WTC11 (cell line): ENCODE data around the gene PITX1. TPM values are rescaled to one million over a fixed set of nuclear protein-coding genes. Genes with fewer than 3 reads are reported as not detected.

Experiments
- CBFB ChIP-seq: sonication (generic); formaldehyde crosslinking; IDR thresholded peaks from 2 replicates; pipeline ENCODE4 v1.8.1; 2022; ENCODE audit warnings: mild to moderate bottlenecking, low read depth, missing genetic modification reagents
- ELF4 ChIP-seq: sonication (generic); formaldehyde crosslinking; IDR thresholded peaks from 2 replicates; pipeline ENCODE4 v1.8.1; 2022; ENCODE audit warnings: low read depth, mild to moderate bottlenecking, moderate library complexity, missing genetic modification reagents
- ETV6 ChIP-seq: sonication (generic); formaldehyde crosslinking; IDR thresholded peaks from 2 replicates; pipeline ENCODE4 v1.8.1; 2022; ENCODE audit warnings: mild to moderate bottlenecking, missing genetic modification reagents
- FOXJ3 ChIP-seq: sonication (generic); formaldehyde crosslinking; IDR thresholded peaks from 2 replicates; pipeline ENCODE4 v1.9.0; 2021; ENCODE audit warnings: missing genetic modification reagents, mild to moderate bottlenecking, borderline replicate concordance
- FOXK1 ChIP-seq: sonication (generic); formaldehyde crosslinking; IDR thresholded peaks from 2 replicates; pipeline ENCODE4 v1.8.0; 2022; ENCODE audit warnings: mild to moderate bottlenecking, moderate library complexity, missing genetic modification reagents
- GABPB1 ChIP-seq: sonication (generic); formaldehyde crosslinking; IDR thresholded peaks from 2 replicates; pipeline ENCODE4 v1.8.1; 2023; ENCODE audit warnings: mild to moderate bottlenecking, missing genetic modification reagents
- GTF2I ChIP-seq: fragments of 250-450 bp; sonication (Bioruptor Pico); conservative IDR thresholded peaks from 2 replicates; pipeline ENCODE4 v1.4.0; 2021; ENCODE audit warnings: mild to moderate bottlenecking
- HMGA2 ChIP-seq: fragments of 250-450 bp; sonication (Bioruptor Pico); IDR thresholded peaks from 2 replicates; pipeline ENCODE4 v1.4.0; 2021; ENCODE audit warnings: mild to moderate bottlenecking, moderate library complexity
- KAT7 ChIP-seq: sonication (generic); formaldehyde crosslinking; IDR thresholded peaks from 2 replicates; pipeline ENCODE4 v1.8.1; 2023; ENCODE audit warnings: missing genetic modification reagents, mild to moderate bottlenecking, borderline replicate concordance
- NFE2L1 ChIP-seq: sonication (generic); formaldehyde crosslinking; IDR thresholded peaks from 2 replicates; pipeline ENCODE4 v1.8.1; 2023; ENCODE audit warnings: missing genetic modification reagents
- NR2C2 ChIP-seq: sonication (generic); formaldehyde crosslinking; IDR thresholded peaks from 2 replicates; pipeline ENCODE4 v1.8.0; 2022; ENCODE audit warnings: mild to moderate bottlenecking, missing genetic modification reagents
- PREB ChIP-seq: sonication (generic); formaldehyde crosslinking; IDR thresholded peaks from 2 replicates; pipeline ENCODE4 v1.8.1; 2022; ENCODE audit warnings: mild to moderate bottlenecking, missing genetic modification reagents, moderate library complexity, borderline replicate concordance
- SMAD4 ChIP-seq: sonication (generic); formaldehyde crosslinking; IDR thresholded peaks from 2 replicates; pipeline ENCODE4 v1.8.0; 2022; ENCODE audit warnings: mild to moderate bottlenecking, missing genetic modification reagents
- SOX15 ChIP-seq: fragments of 250-450 bp; sonication (Bioruptor Pico); IDR thresholded peaks from 2 replicates; pipeline ENCODE4 v1.9.0; 2021; ENCODE audit warnings: mild to moderate bottlenecking
- TEAD1 ChIP-seq: sonication (generic); formaldehyde crosslinking; IDR thresholded peaks from 2 replicates; pipeline ENCODE4 v1.8.0; 2022; ENCODE audit warnings: mild to moderate bottlenecking, missing genetic modification reagents
- TEAD4 ChIP-seq: sonication (generic); formaldehyde crosslinking; IDR thresholded peaks from 2 replicates; pipeline ENCODE4 v1.8.0; 2022; ENCODE audit warnings: mild to moderate bottlenecking, missing genetic modification reagents
- TP53 ChIP-seq: sonication (generic); formaldehyde crosslinking; IDR thresholded peaks from 2 replicates; pipeline ENCODE4 v1.8.1; 2023; ENCODE audit warnings: mild to moderate bottlenecking, missing genetic modification reagents
- USF1 ChIP-seq: sonication (generic); formaldehyde crosslinking; IDR thresholded peaks from 2 replicates; pipeline ENCODE4 v1.8.0; 2022; ENCODE audit warnings: mild to moderate bottlenecking, missing genetic modification reagents
- ZBTB21 ChIP-seq: sonication (generic); formaldehyde crosslinking; IDR thresholded peaks from 2 replicates; pipeline ENCODE4 v1.8.1; 2023; ENCODE audit warnings: mild to moderate bottlenecking, missing genetic modification reagents, borderline replicate concordance
- ZBTB43 ChIP-seq: sonication (generic); formaldehyde crosslinking; IDR thresholded peaks from 2 replicates; pipeline ENCODE4 v1.8.1; 2023; ENCODE audit warnings: mild to moderate bottlenecking, missing genetic modification reagents
- total RNA-seq: library from RNA; stranded (reverse); gene quantifications from 3 replicates; pipeline ENCODE4 v1.2.3, GENCODE V29; 2021
- TF ChIP-seq, protein P1 (sequence below): sonication (generic); formaldehyde crosslinking; IDR thresholded peaks from 2 replicates; pipeline ENCODE4 v1.8.0; 2022; ENCODE audit warnings: mild to moderate bottlenecking, missing genetic modification reagents
- TF ChIP-seq, protein P2 (sequence below): sonication (generic); formaldehyde crosslinking; IDR thresholded peaks from 2 replicates; pipeline ENCODE4 v1.8.1; 2023; ENCODE audit warnings: mild to moderate bottlenecking, missing genetic modification reagents
- TF ChIP-seq, protein P3 (sequence below): sonication (generic); formaldehyde crosslinking; conservative IDR thresholded peaks from 2 replicates; pipeline ENCODE4 v1.8.1; 2023; ENCODE audit warnings: mild to moderate bottlenecking, low read depth, missing genetic modification reagents, moderate library complexity

Gene PITX1
- total RNA-seq, 1 experiment from 2014 or later: 0.13 TPM

DNA sequence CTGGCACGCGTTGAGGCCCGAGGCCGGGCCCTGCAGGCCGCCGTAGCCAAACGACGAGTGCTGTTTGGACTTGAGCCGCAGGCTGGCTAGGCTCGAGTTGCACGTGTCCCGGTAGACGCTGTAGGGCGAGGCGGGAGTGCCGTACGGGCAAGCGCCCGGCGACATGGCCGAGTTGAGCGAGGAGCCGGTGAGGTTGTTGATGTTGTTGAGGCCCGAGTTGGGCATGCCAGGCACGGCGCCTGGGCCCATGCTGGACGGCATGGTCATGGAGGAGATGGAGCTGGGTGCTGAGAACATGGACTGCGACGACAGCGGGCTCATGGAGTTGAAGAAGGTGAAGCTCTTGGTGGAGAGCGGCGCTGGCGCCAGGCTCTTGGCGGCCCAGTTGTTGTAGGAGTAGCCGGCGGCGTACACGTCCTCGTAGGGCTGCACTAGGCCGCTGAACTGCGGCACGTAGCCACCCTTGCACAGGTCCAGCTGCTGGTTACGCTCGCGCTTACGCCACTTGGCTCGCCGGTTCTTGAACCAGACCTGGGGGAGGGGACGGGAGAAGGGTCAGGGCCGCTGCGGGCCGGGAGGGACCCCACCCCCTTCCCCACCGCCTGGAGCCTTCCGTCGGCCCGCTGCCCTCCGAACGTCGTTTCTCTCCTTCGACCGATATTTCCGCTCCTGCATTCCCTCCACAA lies 5.1 kb downstream of the PITX1 start (continued):
- TF ChIP-seq SMAD4 (no peak), CBFB (CRISPR knock-in tag) (no peak), ZBTB21 (CRISPR knock-in tag) (no peak), USF1 (no peak; the same call in 1 of the 2 replicates), PREB (CRISPR knock-in tag) (no peak), GABPB1 (CRISPR knock-in tag) (no peak), HMGA2 (CRISPR knock-in tag) (no peak), ZBTB43 (CRISPR knock-in tag) (0 out of 2 replicates have a peak, but pooled peaks have one; percentile 21), ELF4 (CRISPR knock-in tag) (no peak), NR2C2 (CRISPR knock-in tag) (no peak), TEAD4 (CRISPR knock-in tag) (no peak), NFE2L1 (peak; percentile 41; the same call in 1 of the 2 replicates), FOXK1 (peak; percentile 42), TEAD1 (CRISPR knock-in tag) (peak; percentile 62; the same call in 1 of the 2 replicates), FOXJ3 (CRISPR knock-in tag) (no peak), TP53 (CRISPR knock-in tag) (peak; percentile 48; the same call in 1 of the 2 replicates), SOX15 (CRISPR knock-in tag) (no peak), KAT7 (CRISPR knock-in tag) (no peak), ETV6 (CRISPR knock-in tag) (no peak; the same call in 1 of the 2 replicates), GTF2I (CRISPR knock-in tag) (no peak)
- TF ChIP-seq, protein P1, sequence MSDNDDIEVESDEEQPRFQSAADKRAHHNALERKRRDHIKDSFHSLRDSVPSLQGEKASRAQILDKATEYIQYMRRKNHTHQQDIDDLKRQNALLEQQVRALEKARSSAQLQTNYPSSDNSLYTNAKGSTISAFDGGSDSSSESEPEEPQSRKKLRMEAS (CRISPR knock-in tag): peak; percentile 80
- TF ChIP-seq, protein P2, sequence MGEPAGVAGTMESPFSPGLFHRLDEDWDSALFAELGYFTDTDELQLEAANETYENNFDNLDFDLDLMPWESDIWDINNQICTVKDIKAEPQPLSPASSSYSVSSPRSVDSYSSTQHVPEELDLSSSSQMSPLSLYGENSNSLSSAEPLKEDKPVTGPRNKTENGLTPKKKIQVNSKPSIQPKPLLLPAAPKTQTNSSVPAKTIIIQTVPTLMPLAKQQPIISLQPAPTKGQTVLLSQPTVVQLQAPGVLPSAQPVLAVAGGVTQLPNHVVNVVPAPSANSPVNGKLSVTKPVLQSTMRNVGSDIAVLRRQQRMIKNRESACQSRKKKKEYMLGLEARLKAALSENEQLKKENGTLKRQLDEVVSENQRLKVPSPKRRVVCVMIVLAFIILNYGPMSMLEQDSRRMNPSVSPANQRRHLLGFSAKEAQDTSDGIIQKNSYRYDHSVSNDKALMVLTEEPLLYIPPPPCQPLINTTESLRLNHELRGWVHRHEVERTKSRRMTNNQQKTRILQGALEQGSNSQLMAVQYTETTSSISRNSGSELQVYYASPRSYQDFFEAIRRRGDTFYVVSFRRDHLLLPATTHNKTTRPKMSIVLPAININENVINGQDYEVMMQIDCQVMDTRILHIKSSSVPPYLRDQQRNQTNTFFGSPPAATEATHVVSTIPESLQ (CRISPR knock-in tag): no peak
- TF ChIP-seq, protein P3, sequence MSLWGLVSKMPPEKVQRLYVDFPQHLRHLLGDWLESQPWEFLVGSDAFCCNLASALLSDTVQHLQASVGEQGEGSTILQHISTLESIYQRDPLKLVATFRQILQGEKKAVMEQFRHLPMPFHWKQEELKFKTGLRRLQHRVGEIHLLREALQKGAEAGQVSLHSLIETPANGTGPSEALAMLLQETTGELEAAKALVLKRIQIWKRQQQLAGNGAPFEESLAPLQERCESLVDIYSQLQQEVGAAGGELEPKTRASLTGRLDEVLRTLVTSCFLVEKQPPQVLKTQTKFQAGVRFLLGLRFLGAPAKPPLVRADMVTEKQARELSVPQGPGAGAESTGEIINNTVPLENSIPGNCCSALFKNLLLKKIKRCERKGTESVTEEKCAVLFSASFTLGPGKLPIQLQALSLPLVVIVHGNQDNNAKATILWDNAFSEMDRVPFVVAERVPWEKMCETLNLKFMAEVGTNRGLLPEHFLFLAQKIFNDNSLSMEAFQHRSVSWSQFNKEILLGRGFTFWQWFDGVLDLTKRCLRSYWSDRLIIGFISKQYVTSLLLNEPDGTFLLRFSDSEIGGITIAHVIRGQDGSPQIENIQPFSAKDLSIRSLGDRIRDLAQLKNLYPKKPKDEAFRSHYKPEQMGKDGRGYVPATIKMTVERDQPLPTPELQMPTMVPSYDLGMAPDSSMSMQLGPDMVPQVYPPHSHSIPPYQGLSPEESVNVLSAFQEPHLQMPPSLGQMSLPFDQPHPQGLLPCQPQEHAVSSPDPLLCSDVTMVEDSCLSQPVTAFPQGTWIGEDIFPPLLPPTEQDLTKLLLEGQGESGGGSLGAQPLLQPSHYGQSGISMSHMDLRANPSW (CRISPR knock-in tag): no peak
